ENCODE results near the gene TRMT2A.

The TRMT2A gene

DNA sequence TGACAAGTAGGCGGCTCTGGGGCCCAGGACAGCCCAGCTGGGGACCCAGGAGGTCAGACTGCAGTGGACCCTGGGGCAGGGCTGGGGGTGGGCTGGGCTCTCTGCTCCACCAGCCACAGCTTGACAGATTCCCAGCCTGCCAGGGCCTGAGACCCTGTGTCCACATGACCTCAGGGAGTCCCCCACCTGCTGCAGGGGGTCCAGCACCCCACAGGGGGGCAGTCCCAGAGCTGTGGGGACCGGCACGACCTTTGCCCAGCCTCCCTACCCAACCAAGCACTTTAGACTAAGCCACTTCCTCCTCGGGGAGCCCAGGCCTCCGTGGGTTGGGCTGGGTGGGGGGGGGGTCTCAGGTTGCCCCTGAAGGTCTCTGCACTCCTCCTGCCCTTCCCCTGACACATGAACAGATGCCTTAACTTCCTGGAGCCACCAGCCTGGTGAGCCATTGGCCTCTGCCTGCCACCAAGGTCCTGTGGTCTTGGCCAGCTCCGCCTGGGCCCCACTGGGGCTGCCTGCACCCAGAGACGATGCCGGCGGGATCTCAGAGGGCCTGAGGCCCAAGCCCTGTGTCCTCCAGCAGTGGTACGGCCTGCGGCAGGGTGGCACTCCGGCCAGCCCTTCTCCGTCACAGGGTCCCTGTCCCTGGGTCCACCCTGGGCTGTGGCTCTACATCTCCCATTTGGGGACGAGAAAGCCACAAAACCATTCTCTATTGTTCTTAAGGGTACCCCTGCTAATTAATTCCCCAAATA is 30.4 kb upstream of the TRMT2A start:
- H3K27ac ChIP-seq (ENCODE audit: low read length, poor library complexity, severe bottlenecking): no peak overlapping the region
- no peak overlapping the region for H2BK12ac ChIP-seq (ENCODE audit: low read length in 2 of 2)
- H3K23ac ChIP-seq (ENCODE audit: low read length in 2 of 2): no peak overlapping the region

DNA sequence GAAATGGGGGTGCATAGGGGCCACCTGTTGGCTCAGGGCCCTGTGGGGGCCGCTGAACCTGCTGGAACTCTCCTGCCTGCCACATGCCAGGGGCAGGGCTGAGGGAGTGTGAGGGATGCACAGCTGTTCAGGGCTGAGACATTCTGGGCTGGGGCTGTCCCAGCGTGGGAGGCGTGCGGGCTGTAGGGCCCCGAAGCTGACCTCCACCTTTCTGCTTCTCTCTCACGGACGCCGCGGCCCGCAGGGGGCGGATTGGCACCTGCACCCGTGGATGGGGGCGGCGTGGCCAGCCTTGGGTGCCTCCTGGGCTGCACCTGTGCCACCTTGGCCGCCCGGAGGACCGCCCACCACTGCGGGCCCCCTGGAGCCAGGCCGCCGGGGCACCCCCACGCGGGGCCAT is 29.8 kb upstream of the TRMT2A start:
- H2BK5ac ChIP-seq (ENCODE audit: low read depth, low read length, poor library complexity, severe bottlenecking): no peak overlapping the region
- peaks cover 8 to 63% of the 10 kb centered on the region in 2 experiments for H3K36me3 ChIP-seq (ENCODE audit: control insufficient read depth in 1 of 2, insufficient read depth in 2 of 2, low read depth in 1 of 2, low read length in 2 of 2)
- H3K4me1 ChIP-seq (ENCODE audit: control insufficient read depth, insufficient read depth, low read depth, low read length): peaks cover 35% of the 10 kb centered on the region
- H3K23ac ChIP-seq (ENCODE audit: low read length in 2 of 2): no peak overlapping the region
- H2BK12ac ChIP-seq (ENCODE audit: low read length in 2 of 2): no peak overlapping the region
- no peak overlapping the region for H3K4ac ChIP-seq (ENCODE audit: low read depth in 1 of 2, low read length in 2 of 2)
- no peak overlapping the region for H3K18ac ChIP-seq (ENCODE audit: low read depth in 1 of 2, low read length in 2 of 2)
- no peaks in the 10 kb centered on the region for H3K27me3 ChIP-seq (ENCODE audit: control insufficient read depth in 1 of 2, insufficient read depth in 1 of 2, low read length in 2 of 2)
- DNase-seq: no peak
- peaks cover 28% of the 10 kb centered on the region for H3K79me1 ChIP-seq (replicated peaks; ENCODE audit: low read length, poor library complexity, severe bottlenecking)
- H3K4me3 ChIP-seq (ENCODE audit: insufficient read depth in 1 of 2, low read depth in 1 of 2, low read length in 2 of 2): no peak overlapping the region
- H2BK120ac ChIP-seq (ENCODE audit: low read depth, low read length): no peak overlapping the region
- no peak overlapping the region for H3K27ac ChIP-seq (ENCODE audit: low read length, poor library complexity, severe bottlenecking)
- no peak overlapping the region for H3K14ac ChIP-seq (ENCODE audit: low read length in 2 of 2)
- no peak overlapping the region for H4K8ac ChIP-seq (ENCODE audit: low read length)
- H2BK15ac ChIP-seq (ENCODE audit: low read depth, poor library complexity, severe bottlenecking): no peak overlapping the region
- H2AFZ ChIP-seq (ENCODE audit: low read depth, low read length): no peak overlapping the region
- no peak overlapping the region for H4K91ac ChIP-seq (ENCODE audit: low read length)
- H3K9ac ChIP-seq (ENCODE audit: low read length): no peak overlapping the region
- WGBS: 91% methylated on average over 22 of the region's 22 CpGs
- H2AK5ac ChIP-seq (ENCODE audit: low read length, severe bottlenecking): no peak overlapping the region
- no peak overlapping the region for H3K4me2 ChIP-seq (ENCODE audit: low read length, poor library complexity, severe bottlenecking)
- no peaks in the 10 kb centered on the region for H3K9me3 ChIP-seq (ENCODE audit: control insufficient read depth, low read length)

More for the DNA sequence above, 30.4 kb upstream of the TRMT2A start:
- Histone ChIP-seq H2AFZ (ENCODE audit: low read depth, low read length) (no peak overlapping the region), H3K36me3 (ENCODE audit: control insufficient read depth in 1 of 2, insufficient read depth in 2 of 2, low read depth in 1 of 2, low read length in 2 of 2) (peaks cover 8 to 60% of the 10 kb centered on the region in 2 experiments), H2BK5ac (ENCODE audit: low read depth, low read length, poor library complexity, severe bottlenecking) (no peak overlapping the region), H2AK5ac (ENCODE audit: low read length, severe bottlenecking) (no peak overlapping the region), H3K4me2 (ENCODE audit: low read length, poor library complexity, severe bottlenecking) (no peak overlapping the region), H3K18ac (ENCODE audit: low read depth in 1 of 2, low read length in 2 of 2) (no peak overlapping the region), H2BK15ac (ENCODE audit: low read depth, poor library complexity, severe bottlenecking) (no peak overlapping the region), H3K4me1 (ENCODE audit: control insufficient read depth, insufficient read depth, low read depth, low read length) (peaks cover 28% of the 10 kb centered on the region), H3K27me3 (ENCODE audit: control insufficient read depth in 1 of 2, insufficient read depth in 1 of 2, low read length in 2 of 2) (peaks cover 0 to 1% of the 10 kb centered on the region in 2 experiments), H3K4ac (ENCODE audit: low read depth in 1 of 2, low read length in 2 of 2) (no peak overlapping the region), H3K9me3 (ENCODE audit: control insufficient read depth, low read length) (no peaks in the 10 kb centered on the region), H3K14ac (ENCODE audit: low read length in 2 of 2) (no peak overlapping the region), H3K4me3 (ENCODE audit: insufficient read depth in 1 of 2, low read depth in 1 of 2, low read length in 2 of 2) (no peak overlapping the region), H3K79me1 (replicated peaks; ENCODE audit: low read length, poor library complexity, severe bottlenecking) (peaks cover 28% of the 10 kb centered on the region), H2BK120ac (ENCODE audit: low read depth, low read length) (no peak overlapping the region), H4K91ac (ENCODE audit: low read length) (no peak overlapping the region), H4K8ac (ENCODE audit: low read length) (no peak overlapping the region), H3K9ac (ENCODE audit: low read length) (no peak overlapping the region)
- WGBS: 89% methylated on average over 11 of the region's 14 CpGs
- DNase-seq: no peak

DNA sequence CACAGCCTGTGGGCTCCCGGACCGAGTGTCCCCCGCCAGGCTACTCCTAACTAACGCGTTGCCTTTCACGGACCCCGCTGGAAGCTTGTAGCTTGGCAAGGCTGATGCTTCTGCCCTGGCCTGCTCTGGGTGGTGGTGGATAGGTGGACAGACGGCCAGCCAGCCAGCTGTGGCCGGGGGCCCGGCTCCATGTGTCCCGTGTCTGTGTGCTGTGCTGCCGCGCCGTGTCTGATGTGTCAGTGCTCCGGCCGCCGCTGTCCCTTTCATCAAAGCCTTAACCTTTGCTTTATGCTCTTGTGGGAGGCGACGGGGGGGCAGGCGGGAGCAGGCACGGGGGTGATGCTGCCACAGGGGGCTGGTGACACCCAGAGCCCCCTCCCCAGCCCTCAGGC is 28.8 kb upstream of the TRMT2A start:
- H2AFZ ChIP-seq (ENCODE audit: low read depth, low read length): no peak overlapping the region
- peaks cover 8 to 68% of the 10 kb centered on the region in 2 experiments for H3K36me3 ChIP-seq (ENCODE audit: control insufficient read depth in 1 of 2, insufficient read depth in 2 of 2, low read depth in 1 of 2, low read length in 2 of 2)
- peaks cover 28% of the 10 kb centered on the region for H3K79me1 ChIP-seq (replicated peaks; ENCODE audit: low read length, poor library complexity, severe bottlenecking)
- no peak overlapping the region for H3K14ac ChIP-seq (ENCODE audit: low read length in 2 of 2)
- H3K4ac ChIP-seq (ENCODE audit: low read depth in 1 of 2, low read length in 2 of 2): no peak overlapping the region
- no peaks in the 10 kb centered on the region for H3K9me3 ChIP-seq (ENCODE audit: control insufficient read depth, low read length)
- no peak overlapping the region for H2AK5ac ChIP-seq (ENCODE audit: low read length, severe bottlenecking)
- no peak overlapping the region for H4K91ac ChIP-seq (ENCODE audit: low read length)
- H3K27ac ChIP-seq (ENCODE audit: low read length, poor library complexity, severe bottlenecking): no peak overlapping the region
- H2BK15ac ChIP-seq (ENCODE audit: low read depth, poor library complexity, severe bottlenecking): no peak overlapping the region
- no peak overlapping the region for H4K8ac ChIP-seq (ENCODE audit: low read length)
- WGBS: 93% methylated on average over 21 of the region's 21 CpGs
- H2BK120ac ChIP-seq (ENCODE audit: low read depth, low read length): no peak overlapping the region
- peaks cover 44% of the 10 kb centered on the region for H3K4me1 ChIP-seq (ENCODE audit: control insufficient read depth, insufficient read depth, low read depth, low read length)
- H3K4me2 ChIP-seq (ENCODE audit: low read length, poor library complexity, severe bottlenecking): no peak overlapping the region
- no peaks in the 10 kb centered on the region for H3K27me3 ChIP-seq (ENCODE audit: control insufficient read depth in 1 of 2, insufficient read depth in 1 of 2, low read length in 2 of 2)
- H2BK12ac ChIP-seq (ENCODE audit: low read length in 2 of 2): no peak overlapping the region
- H3K23ac ChIP-seq (ENCODE audit: low read length in 2 of 2): no peak overlapping the region
- DNase-seq: no peak
- H3K18ac ChIP-seq (ENCODE audit: low read depth in 1 of 2, low read length in 2 of 2): no peak overlapping the region
- no peak overlapping the region for H2BK5ac ChIP-seq (ENCODE audit: low read depth, low read length, poor library complexity, severe bottlenecking)
- no peak overlapping the region for H3K9ac ChIP-seq (ENCODE audit: low read length)
- H3K4me3 ChIP-seq (ENCODE audit: insufficient read depth in 1 of 2, low read depth in 1 of 2, low read length in 2 of 2): no peak overlapping the region

DNA sequence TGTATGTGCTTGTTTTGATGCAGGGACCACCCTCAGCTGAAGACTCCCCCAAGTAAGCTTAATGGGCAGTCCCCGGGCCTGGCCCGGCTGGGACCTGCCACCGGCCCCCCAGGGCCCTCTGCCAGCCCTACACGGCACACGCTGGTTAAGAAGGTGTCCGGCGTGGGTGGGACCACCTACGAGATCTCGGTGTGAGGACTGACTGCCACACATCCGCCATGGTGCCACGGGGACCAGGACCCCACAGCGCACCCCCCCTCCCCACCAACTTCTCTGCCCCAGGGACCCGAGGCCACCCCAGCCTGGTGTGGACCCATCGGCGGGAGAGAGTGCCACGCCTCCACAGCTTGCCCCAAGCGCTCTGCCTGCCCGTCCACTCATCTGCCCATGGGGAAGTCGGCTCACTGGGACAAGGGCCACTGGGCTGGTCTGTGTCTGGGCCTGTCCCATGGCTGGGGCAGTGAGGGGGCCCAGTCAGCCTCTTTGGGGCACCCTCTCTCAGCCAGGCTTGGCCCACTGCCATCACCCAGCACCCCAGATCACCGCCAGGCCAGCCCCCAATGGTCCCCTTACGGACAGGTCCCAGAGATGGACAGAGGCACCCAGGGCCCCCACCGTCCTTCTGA is 28.3 kb upstream of the TRMT2A start:
- Histone ChIP-seq H3K4ac (ENCODE audit: low read depth in 1 of 2, low read length in 2 of 2) (no peak overlapping the region), H2BK15ac (ENCODE audit: low read depth, poor library complexity, severe bottlenecking) (no peak overlapping the region), H3K14ac (ENCODE audit: low read length in 2 of 2) (no peak overlapping the region), H4K91ac (ENCODE audit: low read length) (no peak overlapping the region), H3K27me3 (ENCODE audit: control insufficient read depth in 1 of 2, insufficient read depth in 1 of 2, low read length in 2 of 2) (no peaks in the 10 kb centered on the region), H3K4me1 (ENCODE audit: control insufficient read depth, insufficient read depth, low read depth, low read length) (peaks cover 49% of the 10 kb centered on the region), H3K79me1 (replicated peaks; ENCODE audit: low read length, poor library complexity, severe bottlenecking) (peaks cover 32% of the 10 kb centered on the region), H3K9me3 (ENCODE audit: control insufficient read depth, low read length) (no peaks in the 10 kb centered on the region), H4K8ac (ENCODE audit: low read length) (no peak overlapping the region), H3K23ac (ENCODE audit: low read length in 2 of 2) (no peak overlapping the region), H3K4me2 (ENCODE audit: low read length, poor library complexity, severe bottlenecking) (no peak overlapping the region), H2BK12ac (ENCODE audit: low read length in 2 of 2) (no peak overlapping the region), H2AK5ac (ENCODE audit: low read length, severe bottlenecking) (no peak overlapping the region), H3K18ac (ENCODE audit: low read depth in 1 of 2, low read length in 2 of 2) (no peak overlapping the region), H3K4me3 (ENCODE audit: insufficient read depth in 1 of 2, low read depth in 1 of 2, low read length in 2 of 2) (no peak overlapping the region), H2BK120ac (ENCODE audit: low read depth, low read length) (no peak overlapping the region), H3K9ac (ENCODE audit: low read length) (no peak overlapping the region), H2BK5ac (ENCODE audit: low read depth, low read length, poor library complexity, severe bottlenecking) (no peak overlapping the region), H2AFZ (ENCODE audit: low read depth, low read length) (no peak overlapping the region), H3K36me3 (ENCODE audit: control insufficient read depth in 1 of 2, insufficient read depth in 2 of 2, low read depth in 1 of 2, low read length in 2 of 2) (peaks cover 8 to 73% of the 10 kb centered on the region in 2 experiments), H3K27ac (ENCODE audit: low read length, poor library complexity, severe bottlenecking) (no peak overlapping the region)
- 96% methylated on average over 22 of the region's 22 CpGs for WGBS
- DNase-seq: no peak

Measured in mesenchymal stem cell (in vitro differentiated cells and primary cell).